ENCODE results near the gene ABHD8. TPM values are rescaled to one million over a fixed set of nuclear protein-coding genes. Genes with fewer than 3 reads are reported as not detected.

The ABHD8 gene
- total RNA-seq, 3 donors from 2014 or later (not counting 1 experiment from before 2014, with no cell fraction given) = 7.5 to 10.0 (median 9.7) TPM

DNA sequence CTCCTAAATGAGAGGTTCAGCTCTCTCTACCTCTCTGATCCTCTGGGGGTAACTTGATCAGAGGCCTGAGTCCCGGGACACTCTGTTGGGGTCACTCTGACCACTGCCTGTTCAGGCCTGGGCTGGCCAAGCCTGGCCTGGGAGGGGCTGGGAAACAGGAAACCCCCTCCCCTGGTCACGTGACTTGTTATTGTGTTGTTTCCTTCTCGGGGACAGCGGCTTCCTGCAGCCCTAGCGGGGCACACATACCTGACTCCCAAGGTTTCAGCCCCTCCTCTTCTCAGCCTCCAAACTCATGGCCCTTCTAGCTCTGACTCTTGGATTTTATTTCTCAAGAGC lies 38.6 kb downstream of the ABHD8 start, which contains the start of gene USHBP1:
Gene USHBP1 (minus strand): TSS at position 105 of the 339 bp plus-strand sequence. CDS start 446 bp downstream, outside the sequence.
- Histone ChIP-seq H3K27me3 (ENCODE audit: control insufficient read depth, insufficient read depth, low read length) (no peaks in the 10 kb centered on the region), H3K4me3 (ENCODE audit: low read length) (no peak within 1 kb of the TSS), H3K4me1 (ENCODE audit: control insufficient read depth, insufficient read depth, low read length) (peaks cover 27% of the 10 kb centered on the region), H3K36me3 (ENCODE audit: control insufficient read depth, insufficient read depth, low read length) (peaks cover 1% of the 10 kb centered on the region), H3K9me3 (ENCODE audit: control insufficient read depth, insufficient read depth, low read length) (no peaks in the 10 kb centered on the region), H3K27ac (ENCODE audit: low read length) (no peak within 1 kb of the TSS)
- Mint-ChIP-seq H3K27ac (no peak within 1 kb of the TSS), H3K4me3 (no peak within 1 kb of the TSS), H3K36me3 (no peaks in the 10 kb centered on the region), H3K4me1 (peaks cover 21 to 22% of the 10 kb centered on the region in 2 donors), H3K27me3 (ENCODE audit: low read depth in 2 of 2) (peaks cover 0 to 3% of the 10 kb centered on the region in 2 donors), H3K9me3 (no peaks in the 10 kb centered on the region)
- no peak for ATAC-seq
- 27% methylated on average over 5 of the region's 5 CpGs for WGBS (ENCODE audit: insufficient coverage)
- intact Hi-C loops (cut with micrococcal nuclease) = no loop called here
- TF ChIP-seq, protein P1, sequence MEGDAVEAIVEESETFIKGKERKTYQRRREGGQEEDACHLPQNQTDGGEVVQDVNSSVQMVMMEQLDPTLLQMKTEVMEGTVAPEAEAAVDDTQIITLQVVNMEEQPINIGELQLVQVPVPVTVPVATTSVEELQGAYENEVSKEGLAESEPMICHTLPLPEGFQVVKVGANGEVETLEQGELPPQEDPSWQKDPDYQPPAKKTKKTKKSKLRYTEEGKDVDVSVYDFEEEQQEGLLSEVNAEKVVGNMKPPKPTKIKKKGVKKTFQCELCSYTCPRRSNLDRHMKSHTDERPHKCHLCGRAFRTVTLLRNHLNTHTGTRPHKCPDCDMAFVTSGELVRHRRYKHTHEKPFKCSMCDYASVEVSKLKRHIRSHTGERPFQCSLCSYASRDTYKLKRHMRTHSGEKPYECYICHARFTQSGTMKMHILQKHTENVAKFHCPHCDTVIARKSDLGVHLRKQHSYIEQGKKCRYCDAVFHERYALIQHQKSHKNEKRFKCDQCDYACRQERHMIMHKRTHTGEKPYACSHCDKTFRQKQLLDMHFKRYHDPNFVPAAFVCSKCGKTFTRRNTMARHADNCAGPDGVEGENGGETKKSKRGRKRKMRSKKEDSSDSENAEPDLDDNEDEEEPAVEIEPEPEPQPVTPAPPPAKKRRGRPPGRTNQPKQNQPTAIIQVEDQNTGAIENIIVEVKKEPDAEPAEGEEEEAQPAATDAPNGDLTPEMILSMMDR (IDR thresholded peaks at IDR 0.05) = no peak
- DNase-seq = no peak

DNA sequence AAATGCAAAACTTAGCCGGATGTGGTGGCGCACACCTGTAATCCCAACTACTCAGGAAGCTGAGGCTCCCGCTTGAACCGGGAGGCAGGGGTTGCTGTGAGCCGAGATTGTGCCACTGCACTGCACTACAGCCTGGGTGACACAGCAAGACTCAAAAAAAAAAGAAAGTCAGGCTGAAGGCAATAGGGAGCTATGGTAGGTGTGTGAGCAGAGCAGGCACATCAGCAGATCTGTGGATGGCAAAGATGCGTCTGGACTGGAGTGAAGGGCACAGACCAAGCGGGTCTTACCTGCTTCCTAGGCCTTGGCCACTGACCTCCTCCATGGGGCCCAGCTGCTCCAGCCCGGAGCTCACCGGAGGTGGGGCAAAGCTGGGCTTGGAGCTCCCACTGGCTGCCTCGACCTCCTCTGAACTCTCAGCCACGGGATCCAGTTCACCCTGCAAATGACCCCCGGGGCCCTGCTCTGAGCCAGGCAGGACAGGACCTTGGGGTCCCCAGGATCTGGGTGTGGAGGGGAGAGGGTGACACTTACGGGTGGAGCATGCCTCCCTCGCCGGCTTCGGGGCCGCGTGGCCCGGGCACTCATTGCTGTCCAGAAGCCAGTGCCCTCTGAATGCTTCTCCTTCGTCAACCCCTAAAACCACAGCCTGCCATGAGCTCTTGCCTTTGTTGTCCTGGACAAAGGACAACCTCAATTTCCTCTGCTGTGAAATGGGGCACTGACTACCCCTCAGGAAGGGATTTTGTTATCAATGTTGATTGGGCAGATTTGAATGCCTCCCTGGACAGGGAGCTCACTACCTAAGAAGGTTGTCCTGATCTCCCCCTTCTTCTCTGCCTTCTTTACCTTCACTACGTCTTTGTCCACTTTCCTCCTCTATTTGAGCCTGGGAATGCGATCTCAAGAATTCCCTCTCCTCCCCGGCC lies 39.2 kb downstream of the ABHD8 start:
- no peak for ATAC-seq
- Histone ChIP-seq H3K4me3 (ENCODE audit: low read length) (no peak overlapping the region), H3K27me3 (ENCODE audit: control insufficient read depth, insufficient read depth, low read length) (no peaks in the 10 kb centered on the region), H3K36me3 (ENCODE audit: control insufficient read depth, insufficient read depth, low read length) (no peaks in the 10 kb centered on the region), H3K4me1 (ENCODE audit: control insufficient read depth, insufficient read depth, low read length) (peaks cover 27% of the 10 kb centered on the region), H3K27ac (ENCODE audit: low read length) (no peak overlapping the region), H3K9me3 (ENCODE audit: control insufficient read depth, insufficient read depth, low read length) (no peaks in the 10 kb centered on the region)
- Mint-ChIP-seq H3K36me3 (no peaks in the 10 kb centered on the region), H3K9me3 (no peaks in the 10 kb centered on the region), H3K4me1 (peaks cover 21 to 22% of the 10 kb centered on the region in 2 donors), H3K27ac (no peak overlapping the region), H3K4me3 (no peak overlapping the region), H3K27me3 (ENCODE audit: low read depth in 2 of 2) (peaks cover 0 to 3% of the 10 kb centered on the region in 2 donors)
- WGBS (ENCODE audit: insufficient coverage) = 93% methylated on average over 23 of the region's 23 CpGs
- no peak for DNase-seq
- intact Hi-C loops (cut with micrococcal nuclease) = no loop called here
- TF ChIP-seq, protein P1 (IDR thresholded peaks at IDR 0.05) = no peak

DNA sequence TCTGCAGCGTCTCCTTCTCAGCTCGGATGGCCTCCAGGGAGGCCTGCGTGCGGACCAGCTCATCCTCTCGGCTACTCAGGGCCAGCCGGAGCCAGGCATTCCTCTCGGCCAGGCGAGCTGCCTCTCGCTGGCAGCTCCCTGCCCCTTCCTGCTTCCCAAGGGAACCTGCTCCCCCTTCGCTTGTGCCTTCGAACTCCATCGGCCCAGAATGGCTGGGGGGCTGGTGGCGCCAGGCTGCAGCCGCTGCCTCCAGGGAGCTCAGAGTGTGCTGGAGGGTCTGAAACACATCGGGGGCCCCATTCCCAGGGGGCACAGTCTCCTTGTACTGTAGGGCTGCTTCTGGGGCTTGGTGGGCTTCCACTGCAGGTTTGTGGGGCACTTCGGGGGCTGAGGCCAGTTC lies 40.7 kb downstream of the ABHD8 start:
- intact Hi-C loops (cut with micrococcal nuclease) = no loop called here
- no peaks in the 10 kb centered on the region for H3K9me3 Mint-ChIP-seq

More for the DNA sequence above, 40.7 kb downstream of the ABHD8 start:
- H3K36me3 Mint-ChIP-seq = no peaks in the 10 kb centered on the region
- H3K27ac Mint-ChIP-seq = no peak overlapping the region
- ATAC-seq = no peak
- no peaks in the 10 kb centered on the region for H3K9me3 ChIP-seq (ENCODE audit: control insufficient read depth, insufficient read depth, low read length)
- peaks cover 15 to 16% of the 10 kb centered on the region in 2 donors for H3K4me1 Mint-ChIP-seq
- no peak overlapping the region for H3K27ac ChIP-seq (ENCODE audit: low read length)
- TF ChIP-seq, protein P1 (IDR thresholded peaks at IDR 0.05) = no peak
- no peaks in the 10 kb centered on the region for H3K36me3 ChIP-seq (ENCODE audit: control insufficient read depth, insufficient read depth, low read length)
- no peak for DNase-seq
- 92% methylated on average over 16 of the region's 16 CpGs for whole genome bisulfite sequencing (ENCODE audit: insufficient coverage)
- H3K27me3 ChIP-seq (ENCODE audit: control insufficient read depth, insufficient read depth, low read length) = no peaks in the 10 kb centered on the region
- peaks cover 0 to 3% of the 10 kb centered on the region in 2 donors for H3K27me3 Mint-ChIP-seq (ENCODE audit: low read depth in 2 of 2)
- H3K4me1 ChIP-seq (ENCODE audit: control insufficient read depth, insufficient read depth, low read length) = peaks cover 16% of the 10 kb centered on the region
- H3K4me3 Mint-ChIP-seq = no peak overlapping the region
- H3K4me3 ChIP-seq (ENCODE audit: low read length) = no peak overlapping the region
